GM21723 (cell line): ENCODE results near the gene CYTH3.
"Not testable (repeated sequence)": the region's sequence is repeated elsewhere in the genome, so short reads cannot be mapped to it uniquely, and the experiment has no call there.

Experiments
- ATAC-seq: cut with Tn5 transposase; IDR thresholded peaks from one replicate; pipeline ENCODE4 v1.9.1; 2021; ENCODE audit warnings: mild to moderate bottlenecking, moderate library complexity; ENCODE audit not compliant: unreplicated experiment

The CYTH3 gene

GRCh38 chr7:6283391-6284054 lies 11.1 kb upstream of the CYTH3 start:
- ATAC-seq, result not testable (repeated sequence)

- ATAC-seq, result no peak
These were observed 7.5 kb upstream of the CYTH3 start for GRCh38 chr7:6279937-6280336.

- no peak for ATAC-seq
These were observed 6.9 kb upstream of the CYTH3 start for GRCh38 chr7:6279341-6279740.

GRCh38 chr7:6278749-6279310 lies 6.4 kb upstream of the CYTH3 start:
- no peak for ATAC-seq

- ATAC-seq, result no peak
These were observed 5.1 kb upstream of the CYTH3 start for GRCh38 chr7:6277476-6277875.

GRCh38 chr7:6276911-6277408 lies 4.5 kb upstream of the CYTH3 start:
- ATAC-seq, result no peak

GRCh38 chr7:6274743-6275142 lies 2.3 kb upstream of the CYTH3 start:
- no peak for ATAC-seq

- no peak for ATAC-seq
These were observed 1.6 kb upstream of the CYTH3 start for GRCh38 chr7:6273917-6274630.

GRCh38 chr7:6273380-6273837 lies 985 bp upstream of the CYTH3 start:
- ATAC-seq, result no peak

- peak; percentile 27 for ATAC-seq
These were observed 557 bp downstream of the CYTH3 start for GRCh38 chr7:6271694-6272440.

GRCh38 chr7:6271060-6271658 lies 1.3 kb downstream of the CYTH3 start:
- ATAC-seq, result no peak

- ATAC-seq, result no peak
These were observed 2.9 kb downstream of the CYTH3 start for GRCh38 chr7:6269527-6269926.

GRCh38 chr7:6268907-6269306 lies 3.5 kb downstream of the CYTH3 start:
- ATAC-seq, result no peak

- no peak for ATAC-seq
These were observed 4.2 kb downstream of the CYTH3 start for GRCh38 chr7:6268023-6268900.

GRCh38 chr7:6266699-6267098 lies 5.7 kb downstream of the CYTH3 start:
- ATAC-seq, result no peak

GRCh38 chr7:6262221-6262620 lies 10.2 kb downstream of the CYTH3 start:
- no peak for ATAC-seq

- no peak for ATAC-seq
These were observed 10.7 kb downstream of the CYTH3 start for GRCh38 chr7:6261699-6262098.

GRCh38 chr7:6260291-6261187 lies 11.9 kb downstream of the CYTH3 start:
- no peak for ATAC-seq

GRCh38 chr7:6259257-6259656 lies 13.2 kb downstream of the CYTH3 start:
- ATAC-seq, result no peak
